ENCODE data around the gene KCTD15.
A peak's percentile ranks its signal among the peaks of the same experiment; 100 is the strongest.

The KCTD15 gene

DNA sequence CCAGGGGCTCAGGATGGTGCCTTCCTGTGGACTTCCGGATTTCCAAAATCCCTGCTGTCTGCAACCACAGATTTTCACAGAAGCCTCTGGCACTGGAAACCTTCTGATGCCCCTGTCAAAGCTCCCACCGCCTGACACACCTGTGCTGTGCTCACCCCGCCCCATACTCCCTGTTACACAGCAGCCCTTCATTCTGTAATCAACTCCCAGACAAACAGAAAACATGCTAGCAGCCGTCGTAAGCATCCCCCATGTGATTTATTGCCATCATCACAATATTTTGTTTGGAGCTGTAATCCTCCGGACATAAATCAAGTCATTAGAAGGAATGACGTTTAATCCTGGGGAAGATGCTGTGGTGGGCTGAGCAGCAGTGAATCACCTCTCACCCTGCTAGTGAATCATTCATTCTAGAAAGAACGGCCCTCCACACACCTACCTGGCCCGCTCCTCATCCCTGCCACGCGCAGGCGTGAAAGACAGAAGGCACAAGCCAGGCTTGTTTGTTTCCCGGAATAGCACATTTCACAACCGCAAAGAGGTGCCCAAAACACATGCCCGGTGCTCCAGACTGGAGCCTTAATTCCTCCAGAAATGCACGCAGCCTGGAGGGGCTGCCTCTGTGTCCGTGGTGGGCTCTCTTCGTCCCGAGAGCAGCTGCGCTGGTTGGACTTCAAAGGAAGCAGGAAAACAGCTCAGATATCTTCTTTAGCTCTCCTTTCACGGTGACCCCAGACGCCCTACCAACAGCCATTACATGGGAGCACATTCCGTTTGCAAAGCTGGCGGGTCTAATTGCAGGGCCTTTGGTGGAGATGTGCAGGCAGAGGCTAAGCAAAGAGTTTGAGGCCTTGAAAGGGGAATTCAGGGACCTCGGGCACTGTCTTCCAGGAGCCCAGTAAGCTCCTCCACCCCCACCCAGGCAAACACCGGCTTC is 41.3 kb upstream of the KCTD15 start:
- Histone ChIP-seq H3K36me3 (ENCODE audit: control insufficient read depth, insufficient read depth, low read length, severe bottlenecking) (no peaks in the 10 kb centered on the region), H3K4me1 (ENCODE audit: control insufficient read depth, insufficient read depth, low read length) (no peaks in the 10 kb centered on the region), H3K9ac (ENCODE audit: low read length) (no peak overlapping the region), H3K27me3 (replicated peaks; ENCODE audit: control insufficient read depth, insufficient read depth, low read length) (peaks cover 30% of the 10 kb centered on the region), H3K4me3 (ENCODE audit: low read length) (no peak overlapping the region), H3K9me3 (ENCODE audit: control insufficient read depth, low read length) (no peaks in the 10 kb centered on the region)
- no peak for DNase-seq (ENCODE audit: low read depth)

DNA sequence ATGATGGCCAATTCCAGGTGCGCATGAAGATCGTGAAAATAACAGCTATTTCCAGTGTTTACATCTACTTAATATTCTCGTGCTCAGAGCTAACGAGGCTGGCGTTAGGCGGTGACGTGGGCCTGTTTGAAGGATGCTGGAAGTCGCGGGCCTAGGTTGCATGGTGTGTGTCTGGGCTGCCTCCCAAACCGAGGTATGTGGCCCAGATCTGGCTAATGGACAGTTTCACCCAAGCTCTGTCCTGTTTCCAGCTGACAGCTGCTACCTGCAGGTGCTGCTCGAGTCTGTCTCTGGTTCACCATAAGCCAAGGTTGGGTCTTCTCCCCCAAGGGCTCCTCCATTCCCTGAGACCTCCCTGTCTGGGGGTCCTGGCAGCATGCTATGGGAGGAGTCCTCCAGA is 40.5 kb upstream of the KCTD15 start:
- Histone ChIP-seq H3K4me3 (ENCODE audit: low read length) (no peak overlapping the region), H3K4me1 (ENCODE audit: control insufficient read depth, insufficient read depth, low read length) (no peaks in the 10 kb centered on the region), H3K9me3 (ENCODE audit: control insufficient read depth, low read length) (no peaks in the 10 kb centered on the region), H3K9ac (ENCODE audit: low read length) (no peak overlapping the region), H3K27me3 (replicated peaks; ENCODE audit: control insufficient read depth, insufficient read depth, low read length) (peaks cover 30% of the 10 kb centered on the region), H3K36me3 (ENCODE audit: control insufficient read depth, insufficient read depth, low read length, severe bottlenecking) (no peaks in the 10 kb centered on the region)
- no peak for DNase-seq (ENCODE audit: low read depth)

DNA sequence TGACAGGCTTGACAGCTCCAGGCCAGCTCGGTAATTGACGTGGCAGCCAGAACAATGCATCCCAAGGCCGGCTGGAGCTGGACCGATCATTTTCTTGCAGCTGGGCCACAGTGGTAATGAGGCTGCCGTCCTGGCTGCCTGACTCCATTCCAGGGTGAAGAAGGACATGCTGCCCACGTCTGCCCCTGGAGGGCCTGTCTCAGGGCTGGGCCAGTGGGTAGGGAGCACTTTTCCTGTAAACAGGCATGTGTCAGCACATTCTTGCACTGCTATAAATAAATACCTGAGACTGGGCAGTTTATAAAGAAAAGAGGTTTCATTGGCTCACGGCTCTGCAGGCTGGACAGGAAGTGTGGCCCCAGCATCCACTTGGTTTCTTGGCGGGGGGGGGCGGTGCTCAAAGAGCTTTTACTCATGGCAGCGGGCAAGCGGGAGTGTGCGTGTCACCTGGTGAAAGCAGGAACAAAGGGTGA is 38.1 kb upstream of the KCTD15 start:
- no peaks in the 10 kb centered on the region for H3K9me3 ChIP-seq (ENCODE audit: control insufficient read depth, low read length)

DNA sequence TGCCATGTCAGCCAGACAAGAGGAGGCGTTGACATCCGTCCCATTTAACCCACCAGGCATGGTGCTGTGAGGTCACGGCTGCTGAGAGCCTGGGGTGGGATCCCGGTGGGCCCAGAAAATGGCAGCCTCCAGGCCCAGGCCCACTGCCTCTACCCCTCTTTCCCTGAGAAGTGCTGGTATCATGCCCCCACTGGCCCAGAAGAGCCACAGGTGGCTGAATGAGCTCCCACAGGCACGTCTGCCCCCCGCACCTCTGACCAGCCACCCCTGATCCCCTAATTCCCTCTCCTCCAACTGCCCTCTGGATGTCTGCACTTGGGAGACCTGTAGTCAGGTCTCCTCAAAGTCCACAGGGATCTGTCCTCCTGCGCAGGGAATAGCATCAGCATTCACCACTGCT is 37.3 kb upstream of the KCTD15 start:
- no peak for DNase-seq (ENCODE audit: low read depth)
- H3K9me3 ChIP-seq (ENCODE audit: control insufficient read depth, low read length) = no peaks in the 10 kb centered on the region
- no peak overlapping the region for H3K4me3 ChIP-seq (ENCODE audit: low read length)
- H3K9ac ChIP-seq (ENCODE audit: low read length) = no peak overlapping the region
- peaks cover 28% of the 10 kb centered on the region for H3K27me3 ChIP-seq (replicated peaks; ENCODE audit: control insufficient read depth, insufficient read depth, low read length)
- no peaks in the 10 kb centered on the region for H3K4me1 ChIP-seq (ENCODE audit: control insufficient read depth, insufficient read depth, low read length)
- no peaks in the 10 kb centered on the region for H3K36me3 ChIP-seq (ENCODE audit: control insufficient read depth, insufficient read depth, low read length, severe bottlenecking)

More for the DNA sequence above, 38.1 kb upstream of the KCTD15 start:
- no peak for DNase-seq (ENCODE audit: low read depth)
- no peaks in the 10 kb centered on the region for H3K4me1 ChIP-seq (ENCODE audit: control insufficient read depth, insufficient read depth, low read length)
- H3K9ac ChIP-seq (ENCODE audit: low read length) = no peak overlapping the region
- H3K4me3 ChIP-seq (ENCODE audit: low read length) = no peak overlapping the region
- H3K27me3 ChIP-seq (replicated peaks; ENCODE audit: control insufficient read depth, insufficient read depth, low read length) = peaks cover 31% of the 10 kb centered on the region
- H3K36me3 ChIP-seq (ENCODE audit: control insufficient read depth, insufficient read depth, low read length, severe bottlenecking) = no peaks in the 10 kb centered on the region

DNA sequence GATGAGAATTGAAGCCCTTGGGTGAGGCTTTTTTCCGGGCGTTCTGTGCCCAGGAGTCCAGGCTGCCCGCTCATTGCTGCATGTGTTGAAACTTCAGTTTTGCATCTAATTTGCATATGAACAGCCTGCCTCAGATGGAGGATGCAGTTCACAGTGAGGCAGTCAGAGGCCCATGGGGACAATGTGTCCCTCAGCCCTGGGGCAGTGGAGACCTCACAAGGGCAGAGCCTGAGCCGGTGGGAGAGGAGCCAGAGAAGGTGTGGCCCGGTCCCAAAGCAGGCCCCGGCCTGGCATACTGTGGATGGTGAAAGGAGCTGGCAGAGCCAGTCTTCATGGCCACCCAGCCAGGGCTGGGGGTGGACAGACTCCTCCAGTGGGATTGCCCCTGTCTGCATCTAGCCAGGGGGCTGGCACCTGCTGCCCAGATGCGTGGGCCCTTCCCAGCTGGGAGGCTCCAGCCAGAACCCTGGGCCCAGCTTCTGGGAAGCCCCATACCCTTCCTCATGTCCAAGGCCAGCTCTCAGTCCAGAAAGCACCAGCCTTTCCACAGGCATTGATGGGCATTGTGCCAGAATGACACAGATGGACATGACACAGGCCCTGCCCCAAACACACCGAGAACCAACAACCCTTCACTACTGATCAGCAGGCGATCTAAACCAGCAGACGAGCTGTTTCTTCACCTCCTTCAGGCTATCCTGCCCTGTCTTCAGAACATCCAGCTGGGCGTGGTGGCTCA is 32.9 kb upstream of the KCTD15 start:
- Histone ChIP-seq H3K4me3 (ENCODE audit: low read length) (no peak overlapping the region), H3K27me3 (replicated peaks; ENCODE audit: control insufficient read depth, insufficient read depth, low read length) (peaks cover 38% of the 10 kb centered on the region), H3K9me3 (ENCODE audit: control insufficient read depth, low read length) (no peaks in the 10 kb centered on the region), H3K4me1 (ENCODE audit: control insufficient read depth, insufficient read depth, low read length) (no peaks in the 10 kb centered on the region), H3K9ac (ENCODE audit: low read length) (no peak overlapping the region), H3K36me3 (ENCODE audit: control insufficient read depth, insufficient read depth, low read length, severe bottlenecking) (no peaks in the 10 kb centered on the region)
- no peak for DNase-seq (ENCODE audit: low read depth)

DNA sequence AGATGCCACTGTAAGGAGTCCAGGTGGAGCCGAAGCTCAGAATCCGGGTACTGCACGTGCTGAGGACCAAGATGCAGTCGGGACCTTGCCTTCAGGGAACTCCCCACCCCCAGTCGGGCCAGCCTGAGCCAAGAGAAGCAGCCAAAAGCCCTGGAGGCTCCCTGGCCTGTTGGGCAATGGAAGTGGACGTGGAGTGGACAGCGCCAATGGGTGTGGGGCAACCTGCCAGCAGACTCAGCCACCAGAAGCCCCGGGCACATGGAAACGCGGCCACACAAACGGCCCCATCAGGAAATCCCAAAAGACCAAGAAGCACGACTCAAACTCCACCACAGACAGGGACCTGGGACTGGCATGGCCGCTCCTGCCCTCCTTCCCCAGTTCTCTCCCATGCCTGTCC is 30.0 kb upstream of the KCTD15 start:
- H3K27me3 ChIP-seq (replicated peaks; ENCODE audit: control insufficient read depth, insufficient read depth, low read length) = peaks cover 62% of the 10 kb centered on the region
- DNase-seq (ENCODE audit: low read depth) = no peak
- no peak overlapping the region for H3K9ac ChIP-seq (ENCODE audit: low read length)
- H3K9me3 ChIP-seq (ENCODE audit: control insufficient read depth, low read length) = no peaks in the 10 kb centered on the region
- no peaks in the 10 kb centered on the region for H3K36me3 ChIP-seq (ENCODE audit: control insufficient read depth, insufficient read depth, low read length, severe bottlenecking)
- no peaks in the 10 kb centered on the region for H3K4me1 ChIP-seq (ENCODE audit: control insufficient read depth, insufficient read depth, low read length)
- H3K4me3 ChIP-seq (ENCODE audit: low read length) = no peak overlapping the region

DNA sequence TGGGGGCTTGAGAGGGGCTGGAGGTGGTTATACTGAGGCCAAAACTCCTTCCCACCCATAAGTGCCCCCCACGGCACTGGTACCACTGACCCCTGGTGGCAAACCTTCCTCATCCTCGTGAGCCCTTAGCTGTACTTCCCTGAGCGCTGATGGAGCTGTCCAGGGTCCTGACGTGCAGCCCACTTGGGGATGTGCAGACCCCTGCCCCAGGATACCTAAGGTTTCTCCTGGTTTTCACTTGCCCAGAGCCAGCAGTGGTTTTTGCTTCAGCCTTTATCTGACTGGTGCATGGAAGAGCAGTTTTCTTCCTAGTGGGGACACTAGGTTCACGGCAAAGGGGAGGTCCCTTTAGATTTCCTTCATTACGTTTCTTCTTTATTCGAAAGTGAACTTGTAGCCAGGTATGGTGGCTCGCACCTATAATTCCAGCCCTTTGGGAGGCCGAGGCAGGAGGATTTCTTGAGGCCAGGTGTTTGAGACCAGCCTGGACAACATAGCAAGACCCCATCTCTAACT is 28.7 kb upstream of the KCTD15 start:
- Histone ChIP-seq H3K27me3 (replicated peaks; ENCODE audit: control insufficient read depth, insufficient read depth, low read length) (peaks cover 57% of the 10 kb centered on the region), H3K36me3 (ENCODE audit: control insufficient read depth, insufficient read depth, low read length, severe bottlenecking) (no peaks in the 10 kb centered on the region), H3K4me3 (ENCODE audit: low read length) (no peak overlapping the region), H3K4me1 (ENCODE audit: control insufficient read depth, insufficient read depth, low read length) (no peaks in the 10 kb centered on the region), H3K9me3 (ENCODE audit: control insufficient read depth, low read length) (no peaks in the 10 kb centered on the region), H3K9ac (ENCODE audit: low read length) (no peak overlapping the region)
- peak; percentile 46 for DNase-seq (ENCODE audit: low read depth)

DNA sequence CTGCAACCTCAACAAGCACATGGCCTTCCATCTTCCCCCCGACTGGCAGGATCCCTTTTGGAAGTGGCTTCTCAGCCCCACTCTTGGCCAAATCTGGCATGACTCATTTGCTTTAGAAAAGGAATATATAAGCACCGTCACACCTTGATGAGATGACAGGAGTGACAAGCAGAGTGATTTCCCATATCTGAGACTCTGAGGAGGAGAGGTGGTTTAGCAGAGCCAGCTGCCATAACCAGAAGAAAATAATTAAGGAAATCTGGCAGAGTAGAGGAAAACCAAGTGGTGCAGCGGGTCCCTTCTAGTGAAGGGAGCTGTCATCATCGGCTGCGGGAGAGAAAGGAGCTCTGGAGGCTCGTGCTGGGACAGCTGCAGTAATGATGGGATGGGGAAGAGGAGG is 27.5 kb upstream of the KCTD15 start:
- Histone ChIP-seq H3K36me3 (ENCODE audit: control insufficient read depth, insufficient read depth, low read length, severe bottlenecking) (no peaks in the 10 kb centered on the region), H3K9me3 (ENCODE audit: control insufficient read depth, low read length) (no peaks in the 10 kb centered on the region), H3K4me3 (ENCODE audit: low read length) (no peak overlapping the region), H3K27me3 (replicated peaks; ENCODE audit: control insufficient read depth, insufficient read depth, low read length) (peaks cover 66% of the 10 kb centered on the region), H3K9ac (ENCODE audit: low read length) (no peak overlapping the region), H3K4me1 (ENCODE audit: control insufficient read depth, insufficient read depth, low read length) (no peaks in the 10 kb centered on the region)
- no peak for DNase-seq (ENCODE audit: low read depth)

DNA sequence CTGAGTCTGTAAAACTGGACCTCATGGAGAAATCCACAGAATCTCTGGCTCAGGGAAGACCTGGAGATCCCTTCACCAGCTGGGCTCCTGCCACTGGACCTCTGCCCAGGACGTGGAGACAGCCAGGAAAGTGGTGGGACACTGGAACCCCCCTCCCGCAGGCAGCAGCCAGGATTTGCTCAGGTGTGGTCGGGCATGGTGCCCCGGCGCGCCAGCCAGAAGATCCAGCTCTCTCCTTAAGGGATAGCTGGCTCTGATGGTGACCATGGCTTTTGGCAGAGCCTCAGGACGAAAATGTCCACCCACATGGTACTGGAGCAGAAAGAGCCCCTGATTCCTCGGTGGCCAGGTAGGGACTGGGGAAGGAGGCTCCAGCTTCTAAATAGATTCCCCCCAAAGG is 26.6 kb upstream of the KCTD15 start:
- no peak overlapping the region for H3K4me3 ChIP-seq (ENCODE audit: low read length)
- no peaks in the 10 kb centered on the region for H3K36me3 ChIP-seq (ENCODE audit: control insufficient read depth, insufficient read depth, low read length, severe bottlenecking)
- H3K4me1 ChIP-seq (ENCODE audit: control insufficient read depth, insufficient read depth, low read length) = no peaks in the 10 kb centered on the region
- no peak overlapping the region for H3K9ac ChIP-seq (ENCODE audit: low read length)
- peaks cover 68% of the 10 kb centered on the region for H3K27me3 ChIP-seq (replicated peaks; ENCODE audit: control insufficient read depth, insufficient read depth, low read length)
- no peaks in the 10 kb centered on the region for H3K9me3 ChIP-seq (ENCODE audit: control insufficient read depth, low read length)
- no peak for DNase-seq (ENCODE audit: low read depth)

DNA sequence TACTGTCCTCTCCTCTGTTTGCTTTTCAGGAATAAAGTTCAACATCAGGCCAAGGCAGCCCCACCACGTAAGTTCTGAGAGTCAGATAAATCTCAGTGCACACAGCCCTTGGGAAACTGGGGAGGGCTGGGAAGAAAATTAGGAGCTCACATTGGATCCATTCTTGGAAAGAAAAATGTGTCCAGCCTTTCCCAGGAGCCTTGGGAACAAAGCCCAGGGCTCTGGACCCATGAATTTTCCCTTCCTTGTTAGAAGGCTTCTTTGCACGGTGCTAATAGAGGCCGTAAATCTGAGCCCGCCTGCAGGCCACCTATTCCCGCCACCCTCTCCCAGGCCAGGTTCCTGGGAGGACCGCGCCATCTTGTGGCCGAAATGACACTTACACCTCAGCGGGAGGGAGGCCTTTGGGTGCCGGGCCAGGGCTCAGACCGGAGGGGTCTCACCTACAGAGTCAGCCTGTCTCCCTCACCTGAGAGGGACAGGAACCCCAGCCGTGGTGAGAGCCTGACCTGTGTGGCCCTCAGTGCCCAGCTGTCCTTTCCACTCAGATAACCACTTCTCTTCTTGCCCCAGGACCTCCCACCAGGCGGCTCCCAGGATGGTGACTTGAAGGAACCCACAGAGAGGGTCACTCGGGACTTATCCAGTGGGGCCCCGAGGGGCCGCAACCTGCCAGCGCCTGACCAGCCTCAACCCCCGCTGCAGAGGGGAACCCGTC is 25.1 kb upstream of the KCTD15 start:
- Histone ChIP-seq H3K9ac (ENCODE audit: low read length) (no peak overlapping the region), H3K27me3 (replicated peaks; ENCODE audit: control insufficient read depth, insufficient read depth, low read length) (peaks cover 65% of the 10 kb centered on the region), H3K4me1 (ENCODE audit: control insufficient read depth, insufficient read depth, low read length) (no peaks in the 10 kb centered on the region), H3K36me3 (ENCODE audit: control insufficient read depth, insufficient read depth, low read length, severe bottlenecking) (no peaks in the 10 kb centered on the region), H3K4me3 (ENCODE audit: low read length) (no peak overlapping the region), H3K9me3 (ENCODE audit: control insufficient read depth, low read length) (no peaks in the 10 kb centered on the region)
- peak; percentile 88 for DNase-seq (ENCODE audit: low read depth)
